Naive thymus-derived CD8-positive, alpha-beta T cell (primary cell): Measurements from ENCODE around the gene RAD51B. TPM values are rescaled to one million over a fixed set of nuclear protein-coding genes. Genes with fewer than 3 reads are reported as not detected.

Source experiments
- ATAC-seq, 2 donors: fragments of 150-1000 bp; cut with Tn5 transposase in 1 of 2; sonication (Bioruptor Pico), chemical (Tn5 transposase) in 1 of 2; 1 replicate in 1 of 2; 2 replicates in 1 of 2; pipeline ENCODE4 v1.10.0; 2021; ENCODE audit warnings: mild to moderate bottlenecking in 2 of 2, moderate library complexity in 2 of 2
- POLR2A ChIA-PET: fragments of 350-600 bp; sonication (Branson Sonifier 250); formaldehyde crosslinking; loops from one replicate; lab custom pipeline; 2021; ENCODE audit warnings: antibody characterized with exemption; lab: Charles Lee
- DNase-seq, 10 donors: peaks; one replicate each; pipeline versions ENCODE4 v3.0.0 to v3.0.0-alpha.2; 2020 to 2022
- H3K27ac Mint-ChIP-seq, 10 donors: one replicate each; pipeline ENCODE4 v1.8.0; 2020 to 2022; ENCODE audit warnings: mild to moderate bottlenecking in 10 of 10, mixed read lengths in 10 of 10, moderate library complexity in 4 of 10, inconsistent platforms in 1 of 10
- H3K27me3 Mint-ChIP-seq, 5 donors: one replicate each; pipeline ENCODE4 v1.8.0; 2021 to 2022; ENCODE audit warnings: mixed read lengths in 5 of 5
- H3K36me3 Mint-ChIP-seq, 3 donors: one replicate each; pipeline ENCODE4 v1.8.0; 2020 to 2022; ENCODE audit warnings: mixed read lengths in 3 of 3, mild to moderate bottlenecking in 2 of 3, inconsistent platforms in 1 of 3
- H3K4me1 Mint-ChIP-seq, 4 donors: one replicate each; pipeline ENCODE4 v1.8.0; 2021 to 2022; ENCODE audit warnings: mixed read lengths in 4 of 4
- H3K4me3 Mint-ChIP-seq, 10 donors: one replicate each; pipeline ENCODE4 v1.8.0; 2020 to 2022; ENCODE audit warnings: mild to moderate bottlenecking in 10 of 10, mixed read lengths in 10 of 10, moderate library complexity in 6 of 10, inconsistent platforms in 1 of 10
- H3K9me3 Mint-ChIP-seq, 9 donors: one replicate each; pipeline ENCODE4 v1.8.0; 2020 to 2022; ENCODE audit warnings: mixed read lengths in 9 of 9, mild to moderate bottlenecking in 3 of 9, inconsistent platforms in 1 of 9, moderate library complexity in 1 of 9
- polyA plus RNA-seq, 3 donors: library from polyadenylated mRNA; unstranded; fragments of 300-500 nt; fragmentation: Illumina TruSeq; gene quantifications; one replicate each; pipeline ENCODE4 v1.2.3, GENCODE V29; 2021
- total RNA-seq, 8 experiments: library from RNA in 2 of 8; stranded (reverse) in 2 of 8; gene quantifications; one replicate each; pipeline ENCODE4 v1.2.3 and lab custom pipeline; 2021 to 2026

RAD51B gene
- total and polyA plus RNA-seq, 5 experiments from 2014 or later: 15.1 to 30.0 (median 26.4) TPM

DNA sequence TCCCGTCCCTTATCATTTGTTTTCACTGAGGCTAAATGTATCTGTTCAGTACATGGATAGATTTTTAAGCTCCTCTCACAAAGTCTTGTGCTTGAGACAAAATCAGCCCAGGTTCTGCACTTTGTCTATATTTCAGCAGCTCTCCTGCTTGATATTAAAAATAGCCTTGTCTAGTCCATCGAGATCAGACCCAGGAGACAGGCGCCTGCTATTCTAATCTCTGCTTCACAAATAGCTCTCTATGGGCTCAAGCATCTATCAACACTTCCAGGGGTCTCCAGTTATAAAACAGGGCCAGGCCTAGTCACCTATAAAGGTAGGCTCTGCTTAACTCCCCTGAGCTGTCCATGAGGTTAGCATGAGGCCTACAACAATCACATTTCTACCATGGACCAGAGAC, 910.8 kb downstream of the RAD51B start:
- POLR2A ChIA-PET: no interaction called here
- H3K4me1 Mint-ChIP-seq: peaks cover 11 to 72% (median 28%) of the 10 kb centered on the region in 4 donors
- H3K9me3 Mint-ChIP-seq: no peaks in the 10 kb centered on the region
- no peak for ATAC-seq
- no peak for DNase-seq
- H3K27ac Mint-ChIP-seq: peak overlapping the region in 3 of 10 donors; percentile 5 to 35 (median 9)
- H3K27me3 Mint-ChIP-seq: no peaks in the 10 kb centered on the region
- H3K36me3 Mint-ChIP-seq: no peaks in the 10 kb centered on the region
- H3K4me3 Mint-ChIP-seq: no peak overlapping the region

DNA sequence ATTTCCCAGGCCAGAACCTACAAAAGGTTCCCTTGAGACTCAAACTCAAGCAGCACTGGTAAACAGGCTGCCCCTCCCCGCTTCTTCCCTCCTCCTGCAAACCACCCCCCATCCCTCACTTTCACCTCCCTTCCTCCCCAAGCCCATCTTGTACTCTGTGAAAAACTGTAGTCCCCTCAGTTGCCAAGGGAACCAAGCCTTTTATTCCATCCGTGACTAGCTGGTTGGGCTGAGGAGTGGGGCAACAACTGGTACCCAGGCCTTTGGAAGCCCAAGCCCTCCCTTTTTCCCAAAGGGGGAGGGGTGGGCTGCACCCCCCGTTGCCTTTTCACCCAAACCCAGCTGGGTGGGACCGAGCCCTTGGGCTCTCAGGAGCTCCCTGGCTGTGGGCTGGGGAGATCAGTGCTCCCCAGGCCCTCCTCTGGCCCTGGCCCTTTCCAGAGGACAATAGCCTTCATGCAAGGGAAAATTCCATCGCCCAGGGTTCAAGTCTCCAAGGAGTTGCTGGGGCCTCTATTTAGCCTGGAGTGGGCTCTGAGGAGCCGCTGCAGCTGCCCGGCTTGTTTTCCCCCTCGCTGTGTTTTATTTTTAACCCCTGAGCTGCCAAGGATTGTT, 911.3 kb downstream of the RAD51B start:
- Mint-ChIP-seq H3K4me3 (no peak overlapping the region), H3K27ac (peak overlapping the region in 2 of 10 donors; percentile 28 to 43), H3K4me1 (peaks cover 12 to 72% (median 30%) of the 10 kb centered on the region in 4 donors), H3K36me3 (no peaks in the 10 kb centered on the region), H3K27me3 (no peaks in the 10 kb centered on the region), H3K9me3 (no peaks in the 10 kb centered on the region)
- POLR2A ChIA-PET: no interaction called here
- ATAC-seq: no peak
- DNase-seq: no peak

DNA sequence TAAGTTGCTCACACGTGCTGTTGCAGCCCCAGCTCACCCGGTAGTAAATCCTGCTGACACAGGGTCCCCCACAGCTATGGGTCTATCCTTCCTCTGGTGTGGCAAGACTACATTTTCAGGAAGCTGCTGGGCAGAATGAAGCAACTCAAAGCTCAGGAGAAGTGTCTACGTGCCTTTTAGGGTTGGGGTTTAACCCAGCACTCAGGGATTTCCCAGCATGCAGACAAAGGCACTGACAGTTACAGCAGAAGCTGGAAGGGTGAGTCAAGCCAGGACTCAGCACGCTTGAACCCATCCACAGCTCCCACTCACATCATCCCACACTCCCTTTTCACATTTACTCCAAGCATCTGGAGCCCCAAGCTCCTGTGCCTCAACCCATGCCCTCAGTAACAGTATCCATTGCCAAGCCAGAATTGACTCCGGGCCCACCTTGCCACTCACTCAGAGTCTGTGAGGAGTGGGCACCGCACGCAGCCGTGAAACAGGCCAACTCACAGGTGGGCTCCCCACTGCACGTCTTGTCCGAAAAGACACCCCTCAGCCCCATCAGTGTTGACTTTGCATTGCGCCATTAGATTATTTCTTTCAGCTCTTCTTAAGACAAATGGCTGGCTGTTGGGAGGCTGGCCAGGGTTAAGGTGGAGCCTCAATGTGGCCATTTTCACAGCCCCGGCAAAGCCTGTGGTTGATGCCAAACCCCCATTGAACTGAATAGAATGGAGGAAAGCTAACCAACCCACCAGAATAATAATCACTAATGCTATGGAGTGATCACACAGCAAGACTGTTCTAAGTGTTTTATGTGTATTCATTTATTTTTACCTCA, 913.7 kb downstream of the RAD51B start:
- ATAC-seq: no peak

DNA sequence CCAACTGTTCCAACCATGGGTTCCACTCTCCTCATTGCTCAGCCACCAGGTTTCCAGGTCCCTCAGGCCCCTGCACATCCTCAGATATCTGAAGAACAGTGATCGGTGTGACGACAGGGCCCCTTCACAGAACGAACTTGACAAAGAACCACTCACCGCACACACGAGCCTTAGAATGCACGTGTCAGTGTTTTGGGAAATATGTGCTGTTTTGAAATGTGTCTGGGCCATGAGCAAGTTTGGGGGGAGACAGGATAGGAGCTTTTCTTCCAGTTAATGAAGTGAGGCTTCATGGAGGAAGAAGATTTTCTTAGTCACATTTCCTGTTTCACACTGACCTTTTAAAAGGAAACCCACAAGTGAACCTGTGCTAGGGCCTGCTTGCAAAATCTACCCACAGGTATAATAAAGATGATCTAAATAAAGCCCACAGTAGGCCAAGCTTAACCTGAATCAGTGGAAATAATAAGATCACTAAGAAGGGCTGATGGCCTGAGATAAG, 914.7 kb downstream of the RAD51B start:
- Mint-ChIP-seq H3K9me3 (no peaks in the 10 kb centered on the region), H3K27me3 (no peaks in the 10 kb centered on the region), H3K27ac (peak overlapping the region; percentile 17 to 90 (median 71)), H3K4me1 (peaks cover 18 to 58% (median 36%) of the 10 kb centered on the region in 4 donors), H3K36me3 (no peaks in the 10 kb centered on the region), H3K4me3 (peak overlapping the region in 8 of 10 donors; percentile 6 to 54 (median 34))
- DNase-seq: peak in 3 of 10 donors; percentile 7 to 19 (median 17)
- POLR2A ChIA-PET: interaction anchor here (1.3 to 1.8 kb wide), 4 partner anchors 12 to 78 kb away, joined by 3 to 6 read pairs (median 4); no protein-coding TSS in a partner anchor
- ATAC-seq: peak; percentile 57 to 78

More for the DNA sequence above, 913.7 kb downstream of the RAD51B start:
- POLR2A ChIA-PET: interaction anchor here (1.3 to 1.7 kb wide), 3 partner anchors 13 to 77 kb away, joined by 3 to 5 read pairs (median 4); no protein-coding TSS in a partner anchor
- no peaks in the 10 kb centered on the region for H3K9me3 Mint-ChIP-seq
- H3K4me1 Mint-ChIP-seq: peaks cover 16 to 67% (median 38%) of the 10 kb centered on the region in 4 donors
- H3K27me3 Mint-ChIP-seq: no peaks in the 10 kb centered on the region
- no peak for DNase-seq
- H3K4me3 Mint-ChIP-seq: peak overlapping the region in 1 of 10 donors; percentile 36
- H3K27ac Mint-ChIP-seq: peak overlapping the region in 4 of 10 donors; percentile 13 to 79 (median 52)
- no peaks in the 10 kb centered on the region for H3K36me3 Mint-ChIP-seq

DNA sequence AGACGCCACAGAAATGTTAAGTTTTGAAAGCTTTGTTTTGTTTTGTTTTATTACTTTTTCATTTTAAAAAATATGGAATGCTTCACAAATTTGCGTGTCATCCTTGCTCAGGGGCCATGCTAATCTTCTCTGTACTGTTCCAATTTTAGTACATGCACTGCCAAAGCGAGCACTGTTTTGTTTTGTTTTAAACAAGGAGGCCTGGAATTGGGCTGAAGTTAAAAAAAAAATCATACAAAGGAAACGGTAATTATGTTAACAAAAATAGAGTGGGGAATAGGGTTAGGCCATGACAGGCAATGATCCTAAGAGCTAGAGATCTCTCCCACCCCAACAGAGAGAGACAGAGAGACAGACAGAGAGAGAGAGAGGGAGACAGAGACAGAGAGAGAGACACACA, 916.3 kb downstream of the RAD51B start:
- POLR2A ChIA-PET: interaction anchor here (0.7 to 1.0 kb wide), 2 partner anchors 44 to 48 kb away, joined by 3 to 4 read pairs; no protein-coding TSS in a partner anchor
- H3K27me3 Mint-ChIP-seq: no peaks in the 10 kb centered on the region
- peak overlapping the region in 8 of 10 donors; percentile 2 to 91 (median 74) for H3K27ac Mint-ChIP-seq
- H3K36me3 Mint-ChIP-seq: no peaks in the 10 kb centered on the region
- no peaks in the 10 kb centered on the region for H3K9me3 Mint-ChIP-seq
- ATAC-seq (no peak), DNase-seq (no peak)
- H3K4me3 Mint-ChIP-seq: no peak overlapping the region
- peaks cover 23 to 46% (median 37%) of the 10 kb centered on the region in 4 donors for H3K4me1 Mint-ChIP-seq

DNA sequence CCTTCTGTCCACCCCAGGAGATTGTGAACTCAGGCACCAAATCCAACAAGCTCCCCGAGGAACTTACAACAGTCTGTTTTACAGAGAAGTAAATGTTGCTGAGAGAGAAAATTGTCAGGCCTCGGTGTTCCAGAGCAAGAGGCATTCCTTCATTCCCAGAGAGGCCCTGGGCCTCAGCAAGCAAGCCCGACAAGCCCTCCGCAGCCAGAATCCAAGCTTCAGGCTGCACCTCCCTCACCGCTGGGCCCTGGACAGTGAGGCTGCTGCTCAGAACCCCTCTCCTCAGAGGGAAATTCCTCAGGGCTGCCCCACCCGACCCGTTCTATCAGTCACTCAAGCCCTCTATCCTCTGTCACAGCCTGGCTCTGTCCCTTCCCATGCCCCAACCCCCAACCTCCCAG, 916.9 kb downstream of the RAD51B start:
- peaks cover 0 to 3% (median 0%) of the 10 kb centered on the region in 9 donors for H3K9me3 Mint-ChIP-seq
- H3K27ac Mint-ChIP-seq: peak overlapping the region in 6 of 10 donors; percentile 58 to 91 (median 78)
- peaks cover 23 to 51% (median 37%) of the 10 kb centered on the region in 4 donors for H3K4me1 Mint-ChIP-seq
- no peaks in the 10 kb centered on the region for H3K36me3 Mint-ChIP-seq
- POLR2A ChIA-PET: interaction anchor here (1.0 to 1.7 kb wide), 2 partner anchors 43 to 52 kb away, joined by 4 to 6 read pairs; no protein-coding TSS in a partner anchor
- no peaks in the 10 kb centered on the region for H3K27me3 Mint-ChIP-seq
- DNase-seq (no peak), ATAC-seq (no peak)
- H3K4me3 Mint-ChIP-seq: no peak overlapping the region

DNA sequence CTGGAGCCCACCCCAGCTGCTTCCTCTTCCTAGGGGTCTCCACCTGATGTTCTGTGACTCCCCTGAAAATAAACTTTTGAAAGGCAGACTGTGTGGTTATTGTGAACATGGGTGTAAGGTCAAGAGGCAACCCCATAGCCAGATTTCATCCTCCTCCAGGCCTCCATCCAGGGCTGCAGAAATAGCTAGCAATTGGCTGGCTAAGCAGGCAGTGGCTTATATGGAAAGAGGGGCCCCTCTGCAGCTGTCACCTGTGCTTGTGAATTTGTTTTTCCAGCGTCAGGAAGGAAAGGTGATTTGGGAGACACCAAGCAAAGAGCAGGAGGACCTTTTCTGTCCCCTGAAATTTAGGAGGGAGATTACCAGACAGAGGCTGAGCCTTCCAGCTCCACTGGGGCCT, 917.5 kb downstream of the RAD51B start:
- Mint-ChIP-seq H3K27me3 (no peaks in the 10 kb centered on the region), H3K4me3 (no peak overlapping the region), H3K36me3 (no peaks in the 10 kb centered on the region), H3K27ac (peak overlapping the region in 1 of 10 donors; percentile 90), H3K9me3 (peaks cover 0 to 3% (median 0%) of the 10 kb centered on the region in 9 donors), H3K4me1 (peaks cover 23 to 54% (median 36%) of the 10 kb centered on the region in 4 donors)
- DNase-seq (no peak), ATAC-seq (no peak)
- POLR2A ChIA-PET: interaction anchor here (0.6 to 1.7 kb wide), 2 partner anchors 27 to 52 kb away, joined by 3 to 6 read pairs; no protein-coding TSS in a partner anchor

DNA sequence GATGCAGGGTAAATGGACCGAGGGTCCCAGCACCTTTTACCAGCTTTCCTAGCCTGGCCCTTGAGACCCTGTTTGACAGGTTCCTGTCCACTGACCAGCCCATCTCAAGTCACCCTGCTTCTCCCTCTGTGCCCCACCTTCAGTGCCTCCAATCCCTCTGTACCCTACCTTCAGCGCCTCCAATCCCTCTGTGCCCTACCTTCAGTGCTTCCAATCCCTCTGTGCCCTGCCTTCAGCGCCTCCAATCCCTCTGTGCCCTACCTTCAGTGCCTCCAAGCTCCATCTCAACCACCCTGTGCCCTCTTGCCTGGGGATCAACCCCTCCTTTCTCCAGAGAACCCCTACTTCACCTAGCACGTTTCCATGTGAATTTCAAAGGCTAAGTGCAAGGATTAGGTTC, 919.0 kb downstream of the RAD51B start:
- no peaks in the 10 kb centered on the region for H3K36me3 Mint-ChIP-seq
- ATAC-seq (no peak), DNase-seq (no peak)
- peaks cover 19 to 51% (median 26%) of the 10 kb centered on the region in 4 donors for H3K4me1 Mint-ChIP-seq
- POLR2A ChIA-PET: no interaction called here
- H3K27me3 Mint-ChIP-seq: no peaks in the 10 kb centered on the region
- peak overlapping the region in 4 of 10 donors; percentile 4 to 57 (median 25) for H3K27ac Mint-ChIP-seq
- peaks cover 0 to 3% (median 0%) of the 10 kb centered on the region in 9 donors for H3K9me3 Mint-ChIP-seq
- H3K4me3 Mint-ChIP-seq: peak overlapping the region in 1 of 10 donors; percentile 16

DNA sequence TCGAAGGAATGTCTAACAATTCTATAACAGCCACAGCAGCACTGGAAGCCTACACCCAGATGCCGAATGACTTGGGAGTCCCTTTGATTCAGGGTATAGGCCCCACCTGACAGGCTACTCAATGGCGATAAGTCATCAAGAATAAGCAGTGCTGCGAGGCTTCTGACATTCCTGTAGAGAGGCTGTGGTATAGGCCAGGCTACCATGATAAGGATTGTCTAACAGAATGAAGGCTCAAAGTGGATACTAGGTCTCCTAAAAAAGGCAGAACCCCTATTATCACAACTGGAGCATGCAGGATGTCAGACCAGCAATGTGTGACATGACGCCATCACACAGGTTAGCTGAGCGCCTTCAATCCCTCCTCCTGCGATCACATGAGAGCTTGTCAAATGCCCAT, 920.1 kb downstream of the RAD51B start:
- Mint-ChIP-seq H3K9me3 (peaks cover 0 to 3% (median 0%) of the 10 kb centered on the region in 9 donors), H3K4me3 (no peak overlapping the region), H3K4me1 (peaks cover 13 to 42% (median 16%) of the 10 kb centered on the region in 4 donors), H3K36me3 (no peaks in the 10 kb centered on the region), H3K27ac (no peak overlapping the region), H3K27me3 (peaks cover 0 to 4% (median 0%) of the 10 kb centered on the region in 5 donors)
- DNase-seq: no peak
- POLR2A ChIA-PET: interaction anchor here (0.6 kb wide), 1 partner anchor 24 kb away, joined by 6 read pairs; no protein-coding TSS in a partner anchor
- no peak for ATAC-seq

DNA sequence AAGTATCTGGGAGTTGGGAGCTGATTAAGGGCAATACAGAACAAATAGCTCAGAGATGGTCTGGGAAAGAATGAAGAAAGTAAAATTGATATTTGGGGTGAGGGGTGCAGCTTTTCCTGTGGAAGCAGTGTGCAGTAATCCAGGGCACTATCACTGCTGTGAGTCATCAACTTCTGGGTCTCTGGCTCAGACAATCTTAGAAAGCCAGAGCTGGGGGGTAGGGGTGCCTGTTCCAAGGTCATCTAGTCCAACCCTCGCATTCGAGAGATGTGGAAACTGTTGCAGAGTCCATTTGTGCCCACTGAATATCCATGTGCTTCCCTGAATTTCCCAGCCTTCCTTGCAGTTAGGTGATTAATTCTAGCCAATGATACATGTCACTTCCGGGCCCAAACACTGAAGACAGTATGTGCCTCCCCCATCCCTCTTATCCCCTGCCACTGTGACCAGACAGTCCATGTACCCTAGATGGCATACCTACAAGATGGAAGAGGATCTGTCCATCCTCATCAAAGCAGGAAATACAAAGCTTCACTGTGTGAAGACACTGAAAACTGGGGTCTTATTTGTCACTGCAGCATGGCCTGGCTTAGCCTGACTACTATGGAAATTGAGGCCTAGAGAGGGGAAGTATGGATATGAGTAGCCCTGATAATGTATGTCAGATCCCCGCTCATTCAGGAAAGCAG, 921.4 kb downstream of the RAD51B start:
- H3K4me3 Mint-ChIP-seq: peak overlapping the region in 1 of 10 donors; percentile 45
- ATAC-seq (no peak), DNase-seq (no peak)
- peaks cover 0 to 6% (median 0%) of the 10 kb centered on the region in 5 donors for H3K27me3 Mint-ChIP-seq
- H3K9me3 Mint-ChIP-seq: peaks cover 0 to 3% (median 0%) of the 10 kb centered on the region in 9 donors
- H3K27ac Mint-ChIP-seq: peak overlapping the region in 1 of 10 donors; percentile 82
- POLR2A ChIA-PET: no interaction called here
- H3K4me1 Mint-ChIP-seq: peaks cover 10 to 34% (median 12%) of the 10 kb centered on the region in 4 donors
- H3K36me3 Mint-ChIP-seq: no peaks in the 10 kb centered on the region

DNA sequence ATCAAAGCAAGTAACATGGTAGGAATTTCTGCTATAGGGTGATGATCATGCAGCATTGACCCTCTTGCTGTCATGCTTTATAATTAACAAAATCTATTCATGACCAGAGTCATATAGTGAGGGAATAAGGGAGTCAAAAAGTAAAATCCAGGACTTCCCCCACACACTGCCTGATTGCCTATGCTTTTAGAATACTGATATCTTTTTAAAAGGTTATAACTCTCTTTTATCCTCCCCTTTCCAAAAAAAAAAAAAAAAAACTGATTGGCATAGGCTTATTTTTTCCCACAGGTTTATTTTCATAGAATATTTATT, 921.9 kb downstream of the RAD51B start:
- no peaks in the 10 kb centered on the region for H3K36me3 Mint-ChIP-seq
- peaks cover 5 to 29% (median 7%) of the 10 kb centered on the region in 4 donors for H3K4me1 Mint-ChIP-seq
- peaks cover 0 to 3% (median 0%) of the 10 kb centered on the region in 9 donors for H3K9me3 Mint-ChIP-seq
- POLR2A ChIA-PET: interaction anchor here (0.7 kb wide), 1 partner anchor 776 kb away, joined by 4 read pairs; no protein-coding TSS in a partner anchor
- H3K4me3 Mint-ChIP-seq: no peak overlapping the region
- no peak for DNase-seq
- peaks cover 0 to 6% (median 0%) of the 10 kb centered on the region in 5 donors for H3K27me3 Mint-ChIP-seq
- peak overlapping the region in 1 of 10 donors; percentile 35 for H3K27ac Mint-ChIP-seq
- ATAC-seq: no peak
